Measurements from ENCODE around the gene EXOSC6. TPM values are rescaled to one million over a fixed set of nuclear protein-coding genes. Genes with fewer than 3 reads are reported as not detected.

Gene EXOSC6
- total and polyA plus RNA-seq, 2 experiments from 2014 or later = 13.7 to 27.8 TPM

DNA sequence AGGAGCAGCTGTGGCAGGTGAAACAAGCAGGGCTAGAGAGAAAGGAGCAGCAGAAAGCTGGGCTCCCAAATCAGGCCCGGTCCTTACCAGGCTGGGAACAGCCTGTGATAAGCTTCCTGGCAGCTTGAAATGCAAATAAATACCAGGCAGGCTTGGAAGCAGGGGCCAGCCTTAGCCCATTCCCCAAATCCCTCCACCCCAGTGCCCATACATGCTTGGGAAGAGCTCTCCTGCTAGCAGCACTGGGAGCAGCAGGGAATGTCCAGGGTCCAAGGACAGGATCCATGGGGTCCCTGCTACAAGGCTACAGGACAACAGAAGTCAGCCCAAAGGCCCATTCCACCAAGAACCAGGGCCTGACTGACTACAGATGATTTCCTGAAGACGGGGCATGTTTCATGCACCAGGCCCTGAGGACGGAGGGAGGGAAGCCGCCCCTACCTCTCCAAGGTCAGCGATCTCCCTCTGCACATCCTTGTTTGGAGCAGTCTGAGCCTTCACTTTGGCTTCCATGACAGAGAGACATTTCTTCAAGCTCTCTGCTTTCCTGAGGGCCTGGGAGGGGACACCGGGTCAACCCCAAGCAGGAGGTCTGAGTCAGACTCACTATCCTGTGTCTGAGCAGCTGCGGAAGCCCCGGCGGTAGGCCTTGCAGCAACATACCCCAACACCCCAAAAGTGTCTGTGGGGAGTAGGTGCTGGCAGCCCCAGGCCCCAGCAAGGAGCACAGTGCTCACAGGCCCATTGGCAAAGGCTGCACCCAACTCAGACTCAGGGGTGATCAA lies 2.6 kb upstream of the EXOSC6 start:
- H3K36me3 ChIP-seq (ENCODE audit: insufficient read depth) = peaks cover 67% of the 10 kb centered on the region
- peak overlapping the region; percentile 72; the same call in 1 of the 2 replicates for H3K27ac Mint-ChIP-seq

DNA sequence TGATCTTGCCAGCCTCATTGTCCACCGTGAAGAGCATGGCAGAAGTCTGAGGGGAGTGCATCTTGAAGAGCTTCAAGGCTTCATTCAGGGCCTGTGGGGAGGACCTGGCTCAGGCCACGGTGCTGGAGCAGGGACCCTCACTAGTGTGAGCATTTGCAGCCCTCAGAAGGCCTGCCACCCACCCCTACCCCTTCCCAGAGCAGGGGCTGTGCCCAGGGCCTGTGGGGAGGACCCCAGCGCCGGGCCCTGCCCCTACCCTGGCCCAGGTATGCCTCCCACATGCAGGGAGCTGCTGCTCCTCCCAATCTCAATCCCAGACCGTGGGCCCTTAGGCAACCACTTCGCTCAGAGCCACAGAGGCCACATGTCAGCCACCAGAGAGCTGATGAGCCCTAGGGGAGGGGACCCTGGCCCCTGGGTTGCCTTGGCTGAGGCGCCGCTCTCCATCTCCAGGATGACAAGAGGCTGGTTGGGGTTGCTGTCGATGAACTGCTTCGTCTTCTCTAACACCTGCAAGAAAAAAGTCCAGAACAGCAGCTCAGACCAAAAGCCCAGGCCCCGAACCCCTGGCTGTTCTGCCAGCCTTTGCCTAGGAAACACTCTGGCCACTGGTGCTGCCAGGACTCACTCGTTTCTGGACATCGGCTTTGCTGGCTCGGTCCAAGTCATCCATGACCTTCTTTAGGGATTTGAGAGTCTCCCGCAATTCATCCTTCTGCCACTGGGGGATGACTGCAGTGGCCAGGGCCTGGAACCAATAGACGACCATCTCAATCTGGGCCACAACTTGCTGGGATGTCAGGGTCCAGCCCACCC lies 1.8 kb upstream of the EXOSC6 start:
- Histone ChIP-seq H3F3A (replicated peaks; ENCODE audit: low read depth) (peaks cover 64% of the 10 kb centered on the region), H4K20me1 (replicated peaks; ENCODE audit: insufficient read depth) (peaks cover 37% of the 10 kb centered on the region), H3K27me3 (ENCODE audit: insufficient read depth) (no peaks in the 10 kb centered on the region), H3K9me2 (ENCODE audit: insufficient read depth) (no peaks in the 10 kb centered on the region), H3K4me1 (ENCODE audit: insufficient read depth) (peaks cover 7% of the 10 kb centered on the region; the same call in 1 of the 2 replicates), H3K4me2 (no peak overlapping the region), H2AFZ (no peak overlapping the region), H3K36me3 (ENCODE audit: insufficient read depth) (peaks cover 59% of the 10 kb centered on the region), H3K4me3 (no peak overlapping the region), H3K27ac (ENCODE audit: low read depth) (peak overlapping the region; percentile 94), H3K79me2 (replicated peaks; ENCODE audit: insufficient read depth) (peaks cover 19% of the 10 kb centered on the region)
- peaks cover 78% of the 10 kb centered on the region for H3K36me3 Mint-ChIP-seq (ENCODE audit: low read depth)
- H3K27ac Mint-ChIP-seq = peak overlapping the region; percentile 72; the same call in 1 of the 2 replicates
- peaks cover 17% of the 10 kb centered on the region for H3K4me1 Mint-ChIP-seq
- peaks cover 2% of the 10 kb centered on the region; the same call in 1 of the 3 replicates for H3K9me3 Mint-ChIP-seq
- ATAC-seq (peak; percentile 26), DNase-seq (ENCODE audit: low spot score) (peak; percentile 86)
- no peak overlapping the region for H3K4me3 Mint-ChIP-seq
- TF ChIP-seq EZH2 (IDR thresholded peaks at IDR 0.05; ENCODE audit: low read depth, unreplicated experiment) = no peak
- TF ChIP-seq, protein P1, sequence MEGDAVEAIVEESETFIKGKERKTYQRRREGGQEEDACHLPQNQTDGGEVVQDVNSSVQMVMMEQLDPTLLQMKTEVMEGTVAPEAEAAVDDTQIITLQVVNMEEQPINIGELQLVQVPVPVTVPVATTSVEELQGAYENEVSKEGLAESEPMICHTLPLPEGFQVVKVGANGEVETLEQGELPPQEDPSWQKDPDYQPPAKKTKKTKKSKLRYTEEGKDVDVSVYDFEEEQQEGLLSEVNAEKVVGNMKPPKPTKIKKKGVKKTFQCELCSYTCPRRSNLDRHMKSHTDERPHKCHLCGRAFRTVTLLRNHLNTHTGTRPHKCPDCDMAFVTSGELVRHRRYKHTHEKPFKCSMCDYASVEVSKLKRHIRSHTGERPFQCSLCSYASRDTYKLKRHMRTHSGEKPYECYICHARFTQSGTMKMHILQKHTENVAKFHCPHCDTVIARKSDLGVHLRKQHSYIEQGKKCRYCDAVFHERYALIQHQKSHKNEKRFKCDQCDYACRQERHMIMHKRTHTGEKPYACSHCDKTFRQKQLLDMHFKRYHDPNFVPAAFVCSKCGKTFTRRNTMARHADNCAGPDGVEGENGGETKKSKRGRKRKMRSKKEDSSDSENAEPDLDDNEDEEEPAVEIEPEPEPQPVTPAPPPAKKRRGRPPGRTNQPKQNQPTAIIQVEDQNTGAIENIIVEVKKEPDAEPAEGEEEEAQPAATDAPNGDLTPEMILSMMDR (conservative IDR thresholded peaks at IDR 0.05; ENCODE audit: low read depth in 2 of 2) = peak; percentile 54 to 55
- H3K27me3 Mint-ChIP-seq (ENCODE audit: insufficient read depth, low read depth, poor library complexity) = peaks cover 18% of the 10 kb centered on the region

More for the DNA sequence above, 2.6 kb upstream of the EXOSC6 start:
- Histone ChIP-seq H2AFZ (no peak overlapping the region), H4K20me1 (replicated peaks; ENCODE audit: insufficient read depth) (peaks cover 42% of the 10 kb centered on the region), H3F3A (replicated peaks; ENCODE audit: low read depth) (peaks cover 72% of the 10 kb centered on the region), H3K27ac (ENCODE audit: low read depth) (peak overlapping the region; percentile 81), H3K9me2 (ENCODE audit: insufficient read depth) (no peaks in the 10 kb centered on the region), H3K4me2 (no peak overlapping the region), H3K79me2 (replicated peaks; ENCODE audit: insufficient read depth) (peaks cover 13% of the 10 kb centered on the region), H3K4me3 (no peak overlapping the region), H3K27me3 (ENCODE audit: insufficient read depth) (no peaks in the 10 kb centered on the region), H3K4me1 (ENCODE audit: insufficient read depth) (peaks cover 7% of the 10 kb centered on the region; the same call in 1 of the 2 replicates)
- TF ChIP-seq POLR2AphosphoS5 (IDR thresholded peaks at IDR 0.05; ENCODE audit: low read depth) = peak; percentile 40; the same call in 1 of the 2 replicates
- TF ChIP-seq, protein P1 (conservative IDR thresholded peaks at IDR 0.05; ENCODE audit: low read depth in 2 of 2) = no peak
- Mint-ChIP-seq H3K4me1 (peaks cover 16% of the 10 kb centered on the region), H3K9me3 (peaks cover 2% of the 10 kb centered on the region; the same call in 1 of the 3 replicates), H3K27me3 (ENCODE audit: insufficient read depth, low read depth, poor library complexity) (peaks cover 16% of the 10 kb centered on the region), H3K4me3 (no peak overlapping the region), H3K36me3 (ENCODE audit: low read depth) (peaks cover 81% of the 10 kb centered on the region)
- peak; percentile 13 for DNase-seq (ENCODE audit: low spot score)
- no peak for ATAC-seq
